Activated naive CD8-positive, alpha-beta T cell treated with anti-CD3 and anti-CD28 coated beads, Interleukin-2, amount 50 U/mL, for 24 hours (primary cell): Measurements from ENCODE around the gene SPTBN4.
"Not testable (repeated sequence)": the region's sequence is repeated elsewhere in the genome, so short reads cannot be mapped to it uniquely, and the experiment has no call there.

Source experiments
- ATAC-seq: fragments of 150-1000 bp; cut with Tn5 transposase; one replicate; pipeline ENCODE4 v1.10.0; 2021
- DNase-seq: peaks from one replicate; pipeline ENCODE4 v3.0.0; 2021
- H3K27ac Mint-ChIP-seq: one replicate; pipeline ENCODE4 v1.8.0; 2021; ENCODE audit warnings: mild to moderate bottlenecking, mixed read lengths
- H3K27me3 Mint-ChIP-seq: one replicate; pipeline ENCODE4 v1.8.0; 2021; ENCODE audit warnings: mixed read lengths
- H3K36me3 Mint-ChIP-seq: one replicate; pipeline ENCODE4 v1.8.0; 2021; ENCODE audit warnings: low read depth, mixed read lengths
- H3K4me1 Mint-ChIP-seq: one replicate; pipeline ENCODE4 v1.8.0; 2021; ENCODE audit warnings: mixed read lengths
- H3K4me3 Mint-ChIP-seq: one replicate; pipeline ENCODE4 v1.8.0; 2021; ENCODE audit warnings: mild to moderate bottlenecking, moderate library complexity, mixed read lengths
- H3K9me3 Mint-ChIP-seq: one replicate; pipeline ENCODE4 v1.8.0; 2021; ENCODE audit warnings: mixed read lengths

The SPTBN4 gene

DNA sequence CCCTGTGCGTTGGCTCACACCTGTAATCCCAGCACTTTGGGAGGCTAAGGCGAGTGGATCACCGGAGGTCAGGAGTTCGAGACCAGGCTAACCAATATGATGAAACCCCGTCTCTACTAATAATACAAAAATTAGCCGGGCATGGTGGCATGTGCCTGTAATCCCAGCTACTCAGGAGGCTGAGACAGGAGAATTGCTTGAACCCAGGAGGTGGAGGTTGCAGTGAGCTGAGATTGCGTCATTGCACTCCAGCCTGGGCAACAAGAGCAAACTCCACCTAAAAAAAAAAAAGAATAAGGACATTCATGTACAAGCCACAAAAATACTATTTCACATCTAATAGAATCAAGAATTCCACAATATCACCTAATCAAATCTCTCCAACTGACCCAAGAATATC is 38.6 kb upstream of the SPTBN4 start:
- not testable (repeated sequence) for H3K9me3 Mint-ChIP-seq, ATAC-seq, H3K36me3 Mint-ChIP-seq, DNase-seq, H3K27me3 Mint-ChIP-seq, H3K27ac Mint-ChIP-seq, H3K4me3 Mint-ChIP-seq
- peaks cover 17% of the 10 kb centered on the region for H3K4me1 Mint-ChIP-seq

- not testable (repeated sequence) for H3K9me3 Mint-ChIP-seq, H3K27me3 Mint-ChIP-seq, ATAC-seq, DNase-seq, H3K36me3 Mint-ChIP-seq, H3K4me3 Mint-ChIP-seq, H3K27ac Mint-ChIP-seq
- H3K4me1 Mint-ChIP-seq: peaks cover 26% of the 10 kb centered on the region
These were observed 36.6 kb upstream of the SPTBN4 start for GRCh38 chr19:40430242-40430641.

DNA sequence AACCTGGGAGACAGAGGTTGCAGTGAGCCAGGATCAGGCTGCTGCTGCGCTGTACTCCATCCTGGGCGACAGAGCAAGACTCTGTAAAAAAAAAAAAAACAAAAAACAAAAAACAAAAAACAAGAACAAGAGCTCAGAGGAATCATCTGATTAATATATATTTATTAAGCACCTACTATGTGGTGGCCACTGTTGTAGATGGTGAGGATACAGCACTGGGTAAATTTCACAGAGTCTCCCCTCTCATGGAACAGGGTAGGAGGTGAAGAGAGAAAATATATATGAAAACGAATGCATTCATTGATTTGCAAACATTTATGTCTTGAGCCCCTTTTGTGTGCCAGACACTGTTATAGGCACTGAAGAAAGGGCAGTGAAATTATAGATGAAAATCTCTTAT is 35.1 kb upstream of the SPTBN4 start:
- H3K9me3 Mint-ChIP-seq: no peaks in the 10 kb centered on the region
- H3K4me1 Mint-ChIP-seq: peaks cover 22% of the 10 kb centered on the region
- no peak for ATAC-seq
- H3K27me3 Mint-ChIP-seq: no peaks in the 10 kb centered on the region
- no peak overlapping the region for H3K27ac Mint-ChIP-seq
- no peak for DNase-seq
- no peak overlapping the region for H3K4me3 Mint-ChIP-seq
- H3K36me3 Mint-ChIP-seq: no peaks in the 10 kb centered on the region

DNA sequence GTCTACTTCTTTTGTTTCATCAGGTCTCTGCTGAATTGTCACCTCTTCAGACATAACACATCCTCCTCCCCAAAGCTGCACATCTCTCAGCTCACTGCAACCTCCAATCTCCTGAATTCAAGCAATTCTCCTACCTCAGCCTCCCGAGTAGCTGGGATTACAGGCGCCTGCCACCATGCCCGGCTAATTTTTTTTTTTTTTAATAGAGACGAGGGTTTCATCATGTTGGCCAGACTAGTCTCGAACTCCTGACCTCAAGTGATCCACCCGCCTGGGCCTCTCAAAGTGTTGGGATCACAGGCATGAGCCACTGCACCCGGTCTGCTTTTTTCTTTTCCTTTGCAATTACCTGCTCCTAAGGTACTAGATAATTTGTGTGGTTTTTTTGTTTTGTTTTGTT is 34.0 kb upstream of the SPTBN4 start:
- Mint-ChIP-seq H3K4me3 (peak overlapping the region; percentile 83), H3K4me1 (peaks cover 19% of the 10 kb centered on the region)
- not testable (repeated sequence) for H3K36me3 Mint-ChIP-seq, ATAC-seq, H3K27me3 Mint-ChIP-seq, DNase-seq, H3K27ac Mint-ChIP-seq, H3K9me3 Mint-ChIP-seq

DNA sequence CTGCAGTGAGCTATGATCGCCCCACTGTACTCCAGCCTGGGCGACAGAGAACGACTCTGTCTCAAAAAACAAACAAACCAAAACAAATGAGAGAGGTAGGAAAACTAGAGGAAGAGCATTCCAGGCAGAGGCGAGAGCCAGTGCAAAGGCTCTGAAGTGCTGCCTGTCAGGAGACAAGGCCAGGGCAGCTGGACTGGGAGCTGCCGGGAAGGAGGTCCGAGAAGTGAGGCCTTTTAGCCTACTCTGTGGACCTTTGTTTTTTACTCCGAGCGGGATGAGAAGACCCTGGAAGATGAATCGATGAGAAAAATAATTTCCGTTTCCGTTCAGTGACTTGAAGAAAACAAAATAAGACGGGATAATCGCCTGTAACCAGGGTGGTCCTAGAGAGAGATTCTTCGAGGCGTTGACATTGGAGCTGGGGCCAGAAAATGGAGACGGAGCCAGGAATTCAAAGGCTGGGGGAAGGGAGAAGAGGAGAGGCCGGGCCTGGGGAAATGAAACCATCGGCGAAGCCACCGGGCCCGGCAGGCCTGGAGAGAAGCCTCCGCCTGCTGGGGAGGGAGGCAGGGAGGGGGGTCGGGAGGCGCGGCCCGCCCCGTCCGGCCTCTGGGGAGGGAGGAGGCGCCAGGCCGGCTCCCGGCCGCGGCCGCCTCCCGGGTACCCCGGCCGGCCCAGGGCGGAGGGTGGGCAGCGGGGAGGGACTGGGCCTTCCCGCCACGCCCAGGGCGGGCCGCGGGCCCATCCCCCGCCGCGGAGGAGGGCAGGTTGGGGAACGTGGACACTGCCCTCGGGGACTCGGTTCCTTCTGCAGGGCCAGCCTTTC is 33.2 kb upstream of the SPTBN4 start:
- peaks cover 19% of the 10 kb centered on the region for H3K4me1 Mint-ChIP-seq
- peak overlapping the region; percentile 96 for H3K27ac Mint-ChIP-seq
- H3K27me3 Mint-ChIP-seq: no peaks in the 10 kb centered on the region
- DNase-seq: peak; percentile 57
- H3K36me3 Mint-ChIP-seq: no peaks in the 10 kb centered on the region
- H3K4me3 Mint-ChIP-seq: peak overlapping the region; percentile 83
- peak; percentile 87 for ATAC-seq
- H3K9me3 Mint-ChIP-seq: no peaks in the 10 kb centered on the region

- ATAC-seq (no peak), DNase-seq (no peak)
- H3K4me3 Mint-ChIP-seq: no peak overlapping the region
- peaks cover 9% of the 10 kb centered on the region for H3K36me3 Mint-ChIP-seq
- no peaks in the 10 kb centered on the region for H3K9me3 Mint-ChIP-seq
- no peak overlapping the region for H3K27ac Mint-ChIP-seq
- H3K4me1 Mint-ChIP-seq: peaks cover 42% of the 10 kb centered on the region
- no peaks in the 10 kb centered on the region for H3K27me3 Mint-ChIP-seq
These were observed 28.5 kb upstream of the SPTBN4 start for GRCh38 chr19:40438284-40438683.

GRCh38 chr19:40441719-40442253 is 25.0 kb upstream of the SPTBN4 start:
- Mint-ChIP-seq H3K9me3 (no peaks in the 10 kb centered on the region), H3K4me1 (peaks cover 38% of the 10 kb centered on the region), H3K27me3 (no peaks in the 10 kb centered on the region), H3K27ac (peak overlapping the region; percentile 92), H3K36me3 (peaks cover 9% of the 10 kb centered on the region), H3K4me3 (peak overlapping the region; percentile 96)
- no peak for ATAC-seq
- DNase-seq: no peak

GRCh38 chr19:40442328-40443130 is 24.3 kb upstream of the SPTBN4 start:
- Mint-ChIP-seq H3K9me3 (no peaks in the 10 kb centered on the region), H3K4me1 (peaks cover 38% of the 10 kb centered on the region), H3K4me3 (peak overlapping the region; percentile 96)

DNA sequence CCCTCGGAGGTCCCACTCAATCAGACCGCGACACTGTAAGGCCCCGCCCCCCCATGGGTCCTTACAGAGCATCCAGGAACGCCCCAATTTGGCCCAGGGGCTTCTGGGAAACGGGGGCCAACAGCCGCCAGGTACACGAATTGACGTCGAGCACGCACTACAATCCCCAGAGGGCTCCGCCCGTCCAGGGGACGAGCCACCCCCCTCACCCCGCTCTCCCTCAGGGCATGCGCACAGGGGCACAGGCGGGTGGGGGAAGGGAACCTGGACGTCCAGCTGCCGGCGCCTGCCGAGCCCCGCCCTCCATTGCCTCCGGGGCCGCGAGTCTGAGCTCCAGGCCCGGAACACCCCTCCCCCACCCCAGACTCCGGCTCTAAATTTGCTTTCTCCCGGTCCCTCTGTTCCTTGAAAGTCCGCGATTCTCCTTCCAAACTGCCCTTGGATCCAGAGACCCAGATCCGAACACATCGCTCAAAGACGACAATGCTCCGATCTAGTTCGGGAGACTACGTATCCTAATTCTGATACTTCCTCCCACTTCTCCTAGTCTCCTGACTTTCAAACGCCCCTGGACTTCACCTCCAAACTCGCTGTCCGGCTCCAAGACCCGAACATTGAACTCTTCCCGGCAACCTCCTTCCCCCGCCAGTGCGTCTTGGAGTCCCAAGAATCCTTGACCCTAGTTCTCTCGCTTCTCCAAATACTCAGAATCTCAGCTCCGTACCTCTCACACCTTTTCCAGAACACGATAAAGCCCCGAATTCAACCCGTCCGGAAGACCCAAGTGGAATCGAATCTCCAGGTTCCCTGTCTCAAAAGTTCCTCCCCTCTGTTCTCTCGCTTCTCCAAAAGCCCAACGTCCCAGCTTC is 23.4 kb upstream of the SPTBN4 start:
- H3K4me1 Mint-ChIP-seq: peaks cover 38% of the 10 kb centered on the region
- no peaks in the 10 kb centered on the region for H3K27me3 Mint-ChIP-seq
- peak overlapping the region; percentile 92 for H3K27ac Mint-ChIP-seq
- H3K36me3 Mint-ChIP-seq: peaks cover 9% of the 10 kb centered on the region
- peak overlapping the region; percentile 96 for H3K4me3 Mint-ChIP-seq
- DNase-seq (peak; percentile 99), ATAC-seq (peak; percentile 88)
- no peaks in the 10 kb centered on the region for H3K9me3 Mint-ChIP-seq

More at GRCh38 chr19:40442328-40443130, 24.3 kb upstream of the SPTBN4 start:
- Mint-ChIP-seq H3K36me3 (peaks cover 9% of the 10 kb centered on the region), H3K27me3 (no peaks in the 10 kb centered on the region), H3K27ac (peak overlapping the region; percentile 92)
- ATAC-seq: no peak
- no peak for DNase-seq

- Mint-ChIP-seq H3K4me3 (peak within 1 kb of the TSS; percentile 96), H3K27me3 (no peaks in the 10 kb centered on the region), H3K36me3 (peaks cover 9% of the 10 kb centered on the region), H3K27ac (peak within 1 kb of the TSS; percentile 92), H3K4me1 (peaks cover 38% of the 10 kb centered on the region), H3K9me3 (no peaks in the 10 kb centered on the region)
- DNase-seq (peak; percentile 97), ATAC-seq (peak; percentile 75)
These were observed 22.6 kb upstream of the SPTBN4 start, which contains the start of gene SERTAD3 for GRCh38 chr19:40444000-40444824. SERTAD3 (minus strand) TSS chr19:40444335; CDS start chr19:40442080, 2,255 bp downstream.

GRCh38 chr19:40444825-40445312 is 21.9 kb upstream of the SPTBN4 start:
- H3K36me3 Mint-ChIP-seq: peaks cover 9% of the 10 kb centered on the region
- H3K27ac Mint-ChIP-seq: peak overlapping the region; percentile 83
- ATAC-seq: no peak
- no peaks in the 10 kb centered on the region for H3K9me3 Mint-ChIP-seq
- peak overlapping the region; percentile 96 for H3K4me3 Mint-ChIP-seq
- H3K4me1 Mint-ChIP-seq: peaks cover 33% of the 10 kb centered on the region
- no peaks in the 10 kb centered on the region for H3K27me3 Mint-ChIP-seq
- DNase-seq: no peak

GRCh38 chr19:40445780-40446262 is 21.0 kb upstream of the SPTBN4 start:
- Mint-ChIP-seq H3K4me3 (no peak overlapping the region), H3K27me3 (no peaks in the 10 kb centered on the region), H3K9me3 (no peaks in the 10 kb centered on the region), H3K36me3 (peaks cover 9% of the 10 kb centered on the region), H3K4me1 (peaks cover 27% of the 10 kb centered on the region), H3K27ac (no peak overlapping the region)
- DNase-seq (no peak), ATAC-seq (no peak)

- H3K4me3 Mint-ChIP-seq: no peak overlapping the region
- H3K9me3 Mint-ChIP-seq: no peaks in the 10 kb centered on the region
- DNase-seq (no peak), ATAC-seq (no peak)
- no peaks in the 10 kb centered on the region for H3K27me3 Mint-ChIP-seq
- H3K4me1 Mint-ChIP-seq: peaks cover 23% of the 10 kb centered on the region
- H3K27ac Mint-ChIP-seq: no peak overlapping the region
- peaks cover 5% of the 10 kb centered on the region for H3K36me3 Mint-ChIP-seq
These were observed 20.5 kb upstream of the SPTBN4 start for GRCh38 chr19:40446263-40446784.
